ENCODE data around the gene GPR3. TPM values are rescaled to one million over a fixed set of nuclear protein-coding genes. Genes with fewer than 3 reads are reported as not detected.

GPR3 gene
- total and polyA plus RNA-seq, 2 of the 13 experiments (the other 11 are each of a cell fraction or from before 2014, with no cell fraction given) = 1.00 to 2.6 TPM

DNA sequence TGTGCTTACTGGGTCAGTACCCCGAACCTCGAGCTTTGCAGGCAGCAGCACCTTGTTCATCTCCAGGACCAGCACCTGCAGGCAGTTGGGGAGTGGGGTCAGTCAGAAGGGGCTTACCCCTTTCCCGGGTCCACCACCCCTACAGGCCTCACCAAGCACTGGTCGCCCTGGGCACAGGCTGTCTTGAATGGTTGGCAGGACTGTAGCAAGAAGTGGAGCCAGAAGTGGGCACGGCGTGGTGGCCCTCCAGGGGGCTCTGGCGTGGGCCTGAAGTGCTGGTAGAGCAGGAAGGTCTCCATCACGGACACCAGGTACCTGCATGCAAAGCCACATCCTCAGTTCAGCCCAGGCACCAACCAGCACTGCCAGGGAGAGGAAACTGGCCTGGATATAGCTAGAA lies 30.9 kb upstream of the GPR3 start:
- Histone ChIP-seq H3K4me2 (ENCODE audit: low read depth, low read length) (no peak overlapping the region), H3K27me3 (ENCODE audit: control insufficient read depth in 1 of 2, insufficient read depth in 2 of 2, low read length in 2 of 2) (no peaks in the 10 kb centered on the region), H3K36me3 (replicated peaks in 1 of 2; ENCODE audit: control insufficient read depth in 1 of 2, insufficient read depth in 2 of 2, low read length in 2 of 2) (0 out of 5 replicates have a peak, but pooled peaks cover 0 to 2% of the 10 kb centered on the region in 2 experiments), H3K27ac (ENCODE audit: extremely low read length, insufficient read depth, low read length) (no peak overlapping the region), H2AFZ (ENCODE audit: low read length) (no peak overlapping the region), H4K20me1 (ENCODE audit: insufficient read depth, low read length) (no peaks in the 10 kb centered on the region), H3K9me3 (ENCODE audit: low read length) (no peaks in the 10 kb centered on the region), H3K79me2 (ENCODE audit: insufficient read depth, low read length) (no peaks in the 10 kb centered on the region), H3K4me1 (ENCODE audit: insufficient read depth, low read length) (peaks cover 22% of the 10 kb centered on the region), H3K9ac (ENCODE audit: insufficient read depth, low read depth, low read length) (no peak overlapping the region), H3K4me3 (replicated peaks in 1 of 3; ENCODE audit: insufficient read depth in 1 of 3, low read depth in 2 of 3, low read length in 3 of 3) (no peak overlapping the region)
- CTCF ChIA-PET (ENCODE audit: low intra/inter-chr PET ratio, low total read pairs) = no interaction called here
- DNase-seq (ENCODE audit: low spot score) (no peak), FAIRE-seq (no peak), ATAC-seq (no peak)
- in situ Hi-C loops (cut with HindIII; ENCODE audit: extremely low pct_ligation_motif_present, low pct_unique_long_range_greater_than_20kb) (no loop called here), intact Hi-C loops (cut with micrococcal nuclease; ENCODE audit: unreplicated experiment) (no loop called here)
- POLR2A ChIA-PET = no interaction called here
- no TSS peak for BruUV-seq (replicated peaks)
- WGBS (ENCODE audit: low lambda C conversion rate) = no CpG with 5 or more reads among the region's 8 CpGs
- TF ChIP-seq ZNF30 (CRISPR knock-in tag; IDR thresholded peaks at IDR 0.05) (no peak), ZFP36L2 (CRISPR knock-in tag; IDR thresholded peaks at IDR 0.05) (no peak), HMGA1 (CRISPR knock-in tag; conservative IDR thresholded peaks at IDR 0.05) (no peak), ZNF367 (CRISPR knock-in tag; IDR thresholded peaks at IDR 0.05; ENCODE audit: borderline replicate concordance) (no peak), ZNF598 (CRISPR knock-in tag; IDR thresholded peaks at IDR 0.05; ENCODE audit: borderline replicate concordance) (no peak), YEATS4 (CRISPR knock-in tag; IDR thresholded peaks at IDR 0.05; ENCODE audit: borderline replicate concordance) (no peak), ZNF629 (CRISPR knock-in tag; conservative IDR thresholded peaks at IDR 0.05) (no peak), NR2F1 (CRISPR knock-in tag; IDR thresholded peaks at IDR 0.05) (no peak), ZNF331 (CRISPR knock-in tag; IDR thresholded peaks at IDR 0.05) (no peak), ONECUT2 (CRISPR knock-in tag; IDR thresholded peaks at IDR 0.05) (no peak), ZNF24 (IDR thresholded peaks at IDR 0.05) (no peak), ZNF354B (CRISPR knock-in tag; IDR thresholded peaks at IDR 0.05) (no peak)
- TF ChIP-seq, protein P1, sequence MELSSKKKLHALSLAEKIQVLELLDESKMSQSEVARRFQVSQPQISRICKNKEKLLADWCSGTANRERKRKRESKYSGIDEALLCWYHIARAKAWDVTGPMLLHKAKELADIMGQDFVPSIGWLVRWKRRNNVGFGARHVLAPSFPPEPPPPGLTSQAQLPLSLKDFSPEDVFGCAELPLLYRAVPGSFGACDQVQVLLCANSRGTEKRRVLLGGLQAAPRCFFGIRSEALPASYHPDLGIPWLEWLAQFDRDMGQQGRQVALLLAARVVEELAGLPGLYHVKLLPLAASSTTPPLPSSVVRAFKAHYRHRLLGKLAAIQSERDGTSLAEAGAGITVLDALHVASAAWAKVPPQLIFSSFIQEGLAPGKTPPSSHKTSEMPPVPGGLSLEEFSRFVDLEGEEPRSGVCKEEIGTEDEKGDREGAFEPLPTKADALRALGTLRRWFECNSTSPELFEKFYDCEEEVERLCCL (CRISPR knock-in tag; IDR thresholded peaks at IDR 0.05; ENCODE audit: borderline replicate concordance) = no peak
- TF ChIP-seq, protein P2, sequence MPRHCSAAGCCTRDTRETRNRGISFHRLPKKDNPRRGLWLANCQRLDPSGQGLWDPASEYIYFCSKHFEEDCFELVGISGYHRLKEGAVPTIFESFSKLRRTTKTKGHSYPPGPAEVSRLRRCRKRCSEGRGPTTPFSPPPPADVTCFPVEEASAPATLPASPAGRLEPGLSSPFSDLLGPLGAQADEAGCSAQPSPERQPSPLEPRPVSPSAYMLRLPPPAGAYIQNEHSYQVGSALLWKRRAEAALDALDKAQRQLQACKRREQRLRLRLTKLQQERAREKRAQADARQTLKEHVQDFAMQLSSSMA (CRISPR knock-in tag; IDR thresholded peaks at IDR 0.05) = no peak
- TF ChIP-seq, protein P3, sequence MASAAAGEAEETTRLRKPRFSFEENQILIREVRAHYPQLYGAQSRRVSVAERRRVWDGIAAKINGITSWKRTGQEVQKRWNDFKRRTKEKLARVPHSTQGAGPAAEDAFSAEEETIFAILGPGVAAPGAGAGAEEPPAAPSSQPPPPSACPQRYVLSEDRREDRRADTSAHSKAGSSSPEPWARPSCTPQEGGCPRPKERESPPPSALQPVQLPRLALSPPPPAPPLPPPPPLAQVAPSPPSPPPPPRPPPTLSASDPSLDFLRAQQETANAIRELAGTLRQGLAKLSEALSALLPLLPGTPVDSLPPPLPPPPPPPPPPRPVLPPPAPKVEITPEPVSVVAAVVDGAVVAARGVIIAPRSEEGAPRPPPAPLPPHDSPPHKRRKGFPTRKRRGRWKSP (CRISPR knock-in tag; IDR thresholded peaks at IDR 0.05) = no peak
- TF ChIP-seq, protein P4, sequence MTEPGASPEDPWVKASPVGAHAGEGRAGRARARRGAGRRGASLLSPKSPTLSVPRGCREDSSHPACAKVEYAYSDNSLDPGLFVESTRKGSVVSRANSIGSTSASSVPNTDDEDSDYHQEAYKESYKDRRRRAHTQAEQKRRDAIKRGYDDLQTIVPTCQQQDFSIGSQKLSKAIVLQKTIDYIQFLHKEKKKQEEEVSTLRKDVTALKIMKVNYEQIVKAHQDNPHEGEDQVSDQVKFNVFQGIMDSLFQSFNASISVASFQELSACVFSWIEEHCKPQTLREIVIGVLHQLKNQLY (CRISPR knock-in tag; IDR thresholded peaks at IDR 0.05) = no peak
- TF ChIP-seq, protein P5, sequence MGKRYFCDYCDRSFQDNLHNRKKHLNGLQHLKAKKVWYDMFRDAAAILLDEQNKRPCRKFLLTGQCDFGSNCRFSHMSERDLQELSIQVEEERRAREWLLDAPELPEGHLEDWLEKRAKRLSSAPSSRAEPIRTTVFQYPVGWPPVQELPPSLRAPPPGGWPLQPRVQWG (CRISPR knock-in tag; IDR thresholded peaks at IDR 0.05; ENCODE audit: borderline replicate concordance, low read depth) = no peak
